ENCODE results near the gene VWCE. TPM values are rescaled to one million over a fixed set of nuclear protein-coding genes. Genes with fewer than 3 reads are reported as not detected.

Gene VWCE
- total RNA-seq, 1 experiment from 2014 or later: 2.5 TPM

- TF ChIP-seq POLR2AphosphoS5 (IDR thresholded peaks at IDR 0.05; ENCODE audit: low read depth, low read length) (no peak), CEBPB (IDR thresholded peaks at IDR 0.05; ENCODE audit: low read depth) (no peak), ZNF274 (IDR thresholded peaks at IDR 0.05; ENCODE audit: low read depth, low read length) (no peak), MAX (IDR thresholded peaks at IDR 0.05) (no peak), ATF3 (IDR thresholded peaks at IDR 0.05) (no peak), SP1 (IDR thresholded peaks at IDR 0.05; ENCODE audit: low read depth) (no peak), SIN3A (IDR thresholded peaks at IDR 0.05; ENCODE audit: low read depth) (no peak)
Observed at GRCh38 chr11:61297341-61297740, 2.2 kb upstream of the VWCE start (continued).

GRCh38 chr11:61295596-61295926 is 445 bp upstream of the VWCE start:
- H2AFZ ChIP-seq (ENCODE audit: low read depth, low read length, poor library complexity, severe bottlenecking): no peak overlapping the region
- no peaks in the 10 kb centered on the region for H3K9me2 ChIP-seq (ENCODE audit: insufficient read depth)
- 0 out of 2 replicates have a peak, but pooled peaks have one; percentile 3 for ATAC-seq
- TF ChIP-seq POLR2A (IDR thresholded peaks at IDR 0.05; ENCODE audit: borderline replicate concordance, extremely low read depth, insufficient read depth, insufficient read length) (no peak), EZH2phosphoT487 (IDR thresholded peaks at IDR 0.05; ENCODE audit: borderline replicate concordance) (no peak), CEBPB (IDR thresholded peaks at IDR 0.05; ENCODE audit: low read depth) (no peak), SRF (IDR thresholded peaks at IDR 0.05; ENCODE audit: low read depth) (no peak), JUND (IDR thresholded peaks at IDR 0.05) (no peak), ZNF274 (IDR thresholded peaks at IDR 0.05; ENCODE audit: low read depth, low read length) (no peak), FOSL1 (IDR thresholded peaks at IDR 0.05; ENCODE audit: low read depth) (no peak), ATF3 (IDR thresholded peaks at IDR 0.05) (no peak), RAD21 (IDR thresholded peaks at IDR 0.05; ENCODE audit: low read depth) (no peak), CTCF (IDR thresholded peaks at IDR 0.05 in 2 of 3, conservative IDR thresholded peaks at IDR 0.05 in 1 of 3; ENCODE audit: borderline replicate concordance in 1 of 3, insufficient read depth in 1 of 3, low read depth in 2 of 3, low read length in 2 of 3) (no peak), EGR1 (IDR thresholded peaks at IDR 0.05; ENCODE audit: low read depth) (no peak), ELF1 (IDR thresholded peaks at IDR 0.05; ENCODE audit: borderline replicate concordance, low read depth) (no peak), MAX (IDR thresholded peaks at IDR 0.05) (no peak), SIN3A (IDR thresholded peaks at IDR 0.05; ENCODE audit: low read depth) (no peak)
- H3K27ac ChIP-seq (ENCODE audit: low read depth, low read length): no peak overlapping the region
- no peak for DNase-seq (ENCODE audit: low read depth, low spot score)
- no peak overlapping the region for H3K9ac ChIP-seq (ENCODE audit: low read length)
- no peak overlapping the region for H3K4me3 ChIP-seq (replicated peaks in 1 of 2; ENCODE audit: low read depth in 1 of 2, low read length in 2 of 2)
- CTCF ChIA-PET: no interaction called here
- POLR2A ChIA-PET: no interaction called here
- H3K36me3 ChIP-seq (ENCODE audit: control insufficient read depth in 1 of 2, insufficient read depth in 2 of 2, low read length in 2 of 2): peaks cover 12 to 27% of the 10 kb centered on the region in 2 experiments; a peak in 3 of 4 replicates
- H3K4me1 ChIP-seq (ENCODE audit: control insufficient read depth in 1 of 2, insufficient read depth in 2 of 2, low read length in 2 of 2): no peaks in the 10 kb centered on the region
- no peaks in the 10 kb centered on the region for H4K20me1 ChIP-seq (ENCODE audit: insufficient read depth)
- RAD21 ChIA-PET (ENCODE audit: low non-redundant PET in 1 of 2, low total read pairs in 2 of 2, uncharacterized antibody in 2 of 2, unreplicated experiment in 2 of 2): no interaction called here
- no peak overlapping the region for H3K4me2 ChIP-seq (ENCODE audit: low read length)
- H3K9me3 ChIP-seq (ENCODE audit: control insufficient read depth in 1 of 2, insufficient read depth in 1 of 2, low read depth in 1 of 2, low read length in 2 of 2): no peaks in the 10 kb centered on the region
- no TSS peak for BruUV-seq (replicated peaks)
- intact Hi-C loops (cut with micrococcal nuclease): no loop called here
- H3K27me3 ChIP-seq (ENCODE audit: insufficient read depth, low read length): no peaks in the 10 kb centered on the region
- no peaks in the 10 kb centered on the region for H3K79me2 ChIP-seq (ENCODE audit: insufficient read depth, low read length)
